H9 (cell line): Measurements from ENCODE around the gene SQOR. TPM values are rescaled to one million over a fixed set of nuclear protein-coding genes. Genes with fewer than 3 reads are reported as not detected.

ENCODE experiments used
- DNase-seq: peaks from one replicate; pipeline ENCODE4 v3.0.0-alpha.2; 2017
- H2AFZ ChIP-seq: one replicate; pipeline ENCODE4 v1.6.1; 2013; ENCODE audit warnings: mild to moderate bottlenecking, low read length, control low read depth, moderate library complexity
- H2AK5ac ChIP-seq: 2 replicates; pipeline ENCODE4 v1.6.1; 2013; ENCODE audit warnings: low read length, control low read depth, mixed read lengths; ENCODE audit not compliant: insufficient read length
- H2BK120ac ChIP-seq: one replicate; pipeline ENCODE4 v1.6.1; 2013; ENCODE audit warnings: low read depth, mild to moderate bottlenecking, low read length, control low read depth, inconsistent platforms; ENCODE audit not compliant: poor library complexity, severe bottlenecking
- H2BK12ac ChIP-seq: 2 replicates; pipeline ENCODE4 v1.6.1; 2013; ENCODE audit warnings: low read length, control low read depth, mixed read lengths, low read depth; ENCODE audit not compliant: insufficient read length
- H2BK15ac ChIP-seq: 2 replicates; pipeline ENCODE4 v1.6.1; 2013; ENCODE audit warnings: low read depth, low read length, control low read depth
- H2BK20ac ChIP-seq: one replicate; pipeline ENCODE4 v1.6.1; 2013; ENCODE audit warnings: low read depth, mild to moderate bottlenecking, low read length, control low read depth, inconsistent platforms; ENCODE audit not compliant: poor library complexity, severe bottlenecking
- H2BK5ac ChIP-seq: 2 replicates; pipeline ENCODE4 v1.6.1; 2013; ENCODE audit warnings: low read length, control low read depth, mixed read lengths; ENCODE audit not compliant: insufficient read length
- H3K14ac ChIP-seq: 2 replicates; pipeline ENCODE4 v1.6.1; 2013; ENCODE audit warnings: low read length, control low read depth; ENCODE audit not compliant: insufficient read depth
- H3K18ac ChIP-seq: 2 replicates; pipeline ENCODE4 v1.6.1; 2013; ENCODE audit warnings: low read depth, mild to moderate bottlenecking, mixed read lengths, low read length, control low read depth; ENCODE audit not compliant: insufficient read length
- H3K23ac ChIP-seq: 2 replicates; pipeline ENCODE4 v1.6.1; 2013; ENCODE audit warnings: low read length, control low read depth, mixed read lengths, low read depth; ENCODE audit not compliant: insufficient read length
- H3K23me2 ChIP-seq: 2 replicates; pipeline ENCODE4 v1.6.1; 2013; ENCODE audit warnings: low read depth, mild to moderate bottlenecking, mixed read lengths, low read length, control low read depth; ENCODE audit not compliant: insufficient read length, poor library complexity, severe bottlenecking
- H3K27ac ChIP-seq: 2 replicates; pipeline ENCODE4 v1.5.1; 2013; ENCODE audit warnings: low read length, control low read depth, mixed read lengths, low read depth; ENCODE audit not compliant: insufficient read length
- H3K27me3 ChIP-seq: 2 replicates; pipeline ENCODE4 v1.6.1; 2013; ENCODE audit warnings: low read length, control low read depth, inconsistent platforms; ENCODE audit not compliant: insufficient read depth
- H3K4ac ChIP-seq: 2 replicates; pipeline ENCODE4 v1.6.1; 2013; ENCODE audit warnings: low read depth, mild to moderate bottlenecking, control low read depth, inconsistent platforms, low read length, moderate library complexity
- H3K4me1 ChIP-seq: 2 replicates; pipeline ENCODE4 v1.6.1; 2013; ENCODE audit warnings: low read length, control low read depth, inconsistent platforms; ENCODE audit not compliant: insufficient read depth
- H3K4me2 ChIP-seq: 2 replicates; pipeline ENCODE4 v1.6.1; 2013; ENCODE audit warnings: low read length, control low read depth, mixed read lengths; ENCODE audit not compliant: insufficient read length, insufficient read depth
- H3K56ac ChIP-seq: 2 replicates; pipeline ENCODE4 v1.6.1; 2013; ENCODE audit warnings: low read depth, mild to moderate bottlenecking, mixed read lengths, low read length, control low read depth; ENCODE audit not compliant: insufficient read length
- H3K79me1 ChIP-seq: 2 replicates; pipeline ENCODE4 v1.6.1; 2013; ENCODE audit warnings: low read depth, mild to moderate bottlenecking, moderate library complexity, low read length, control low read depth, inconsistent platforms; ENCODE audit not compliant: insufficient read depth, poor library complexity, severe bottlenecking
- H3K79me2 ChIP-seq: 2 replicates; pipeline ENCODE4 v1.6.1; 2013; ENCODE audit warnings: low read length, control low read depth, inconsistent platforms; ENCODE audit not compliant: insufficient read depth
- H3K9ac ChIP-seq: 2 replicates; pipeline ENCODE4 v1.6.1; 2013; ENCODE audit warnings: low read length, control low read depth, mixed read lengths; ENCODE audit not compliant: insufficient read length; ENCODE audit errors: extremely low read depth
- H3K9me3 ChIP-seq: one replicate; pipeline ENCODE4 v1.6.1; 2013; ENCODE audit warnings: low read depth, low read length, inconsistent platforms; ENCODE audit not compliant: control insufficient read depth
- H3T11ph ChIP-seq: one replicate; pipeline ENCODE4 v1.6.1; 2013; ENCODE audit warnings: mild to moderate bottlenecking, low read length, control low read depth, inconsistent platforms
- H4K20me1 ChIP-seq: one replicate; pipeline ENCODE4 v1.6.1; 2013; ENCODE audit not compliant: control insufficient read depth, insufficient read length, insufficient read depth
- H4K5ac ChIP-seq: 2 replicates; pipeline ENCODE4 v1.6.1; 2013; ENCODE audit warnings: low read depth, mild to moderate bottlenecking, mixed read lengths, low read length, control low read depth; ENCODE audit not compliant: insufficient read length
- H4K8ac ChIP-seq: replicated peaks from 2 replicates; pipeline ENCODE4 v1.6.1; 2013; ENCODE audit warnings: low read length, control low read depth, mixed read lengths, low read depth; ENCODE audit not compliant: insufficient read length
- H4K91ac ChIP-seq: 2 replicates; pipeline ENCODE4 v1.6.1; 2013; ENCODE audit warnings: low read depth, mild to moderate bottlenecking, moderate library complexity, mixed read lengths, low read length, control low read depth; ENCODE audit not compliant: insufficient read length
- H3K27ac Mint-ChIP-seq, 3 experiments: 2 replicates in 2 of 3; 3 replicates in 1 of 3; pipeline ENCODE4 v1.8.0; 2020 to 2021; ENCODE audit warnings: mixed read lengths in 3 of 3, mild to moderate bottlenecking in 1 of 3, moderate library complexity in 1 of 3
- H3K27me3 Mint-ChIP-seq: 2 replicates; pipeline ENCODE4 v1.8.0; 2021; ENCODE audit warnings: low read depth, mild to moderate bottlenecking, moderate library complexity, mixed read lengths
- H3K36me3 Mint-ChIP-seq, 3 experiments: 2 replicates in 2 of 3; 3 replicates in 1 of 3; pipeline ENCODE4 v1.8.0; 2020 to 2021; ENCODE audit warnings: low read depth in 3 of 3, mixed read lengths in 3 of 3; ENCODE audit not compliant: insufficient read depth in 1 of 3
- H3K4me1 Mint-ChIP-seq, 2 experiments: 2 replicates each; pipeline ENCODE4 v1.8.0; 2020; ENCODE audit warnings: mixed read lengths in 2 of 2
- H3K4me3 Mint-ChIP-seq, 2 experiments: 2 replicates in 1 of 2; 3 replicates in 1 of 2; pipeline ENCODE4 v1.8.0; 2020 to 2021; ENCODE audit warnings: mild to moderate bottlenecking in 2 of 2, mixed read lengths in 2 of 2, moderate library complexity in 1 of 2
- H3K9me3 Mint-ChIP-seq, 2 experiments: 2 replicates in 1 of 2; 3 replicates in 1 of 2; pipeline ENCODE4 v1.8.0; 2020; ENCODE audit warnings: mild to moderate bottlenecking in 2 of 2, mixed read lengths in 2 of 2, moderate library complexity in 1 of 2
- WGBS: extraction: QIAGEN DNeasy Blood & Tissue Kit; methylation state at CpG from one replicate; pipeline ENCODE4 v1.1.7; 2013; ENCODE audit warnings: missing lambda C conversion rate, low lambda C conversion rate, mixed read lengths; ENCODE audit not compliant: insufficient read length; ENCODE audit errors: extremely low coverage; 5-methylcytosine and 5-hydroxymethylcytosine counted together
- total RNA-seq: library from RNA; stranded (reverse); gene quantifications from 2 replicates; pipeline ENCODE4 v1.2.1, GENCODE V29; 2021
- TF ChIP-seq, protein P1 (sequence below): fragments of 200-600 bp; sonication (generic); conservative IDR thresholded peaks from 3 replicates; pipeline ENCODE4 v1.8.0; 2021; ENCODE audit warnings: antibody characterized with exemption, mild to moderate bottlenecking

The SQOR gene
- total RNA-seq, 1 experiment from 2014 or later = 0.17 TPM

- H3K4me1 Mint-ChIP-seq = peaks cover 0 to 4% of the 10 kb centered on the region in 2 experiments; a peak in 1 of 4 replicates
- no peak overlapping the region for H3K4me3 Mint-ChIP-seq
- no peak overlapping the region for H3K4ac ChIP-seq
- H3K23me2 ChIP-seq = no peaks in the 10 kb centered on the region
- H3K56ac ChIP-seq = no peak overlapping the region
- no peaks in the 10 kb centered on the region for H3K36me3 Mint-ChIP-seq
- H4K20me1 ChIP-seq = no peaks in the 10 kb centered on the region
- no peak overlapping the region for H3K27ac Mint-ChIP-seq
- H3T11ph ChIP-seq = no peak overlapping the region
- no peak overlapping the region for H3K4me2 ChIP-seq
- H3K18ac ChIP-seq = no peak overlapping the region
- no peak overlapping the region for H2BK120ac ChIP-seq
- no peaks in the 10 kb centered on the region for H3K79me1 ChIP-seq
- H3K27me3 Mint-ChIP-seq = peaks cover under 1% of the 10 kb centered on the region
- WGBS = no CpG with 5 or more reads among the region's 6 CpGs
- H2BK15ac ChIP-seq = no peak overlapping the region
- H2BK20ac ChIP-seq = no peak overlapping the region
- no peak for DNase-seq
- H2BK12ac ChIP-seq = no peak overlapping the region
- H3K14ac ChIP-seq = no peak overlapping the region
- H3K9ac ChIP-seq = no peak overlapping the region
- H2BK5ac ChIP-seq = no peak overlapping the region
- no peak overlapping the region for H2AFZ ChIP-seq
- no peak overlapping the region for H3K23ac ChIP-seq
- no peak overlapping the region for H2AK5ac ChIP-seq
- H3K4me1 ChIP-seq = no peaks in the 10 kb centered on the region
- no peak overlapping the region for H4K5ac ChIP-seq
- no peak overlapping the region for H4K8ac ChIP-seq
- H3K9me3 Mint-ChIP-seq = peaks cover 0 to 3% of the 10 kb centered on the region in 2 experiments; a peak in 1 of 5 replicates
- no peak overlapping the region for H4K91ac ChIP-seq
- no peaks in the 10 kb centered on the region for H3K27me3 ChIP-seq
- TF ChIP-seq, protein P1, sequence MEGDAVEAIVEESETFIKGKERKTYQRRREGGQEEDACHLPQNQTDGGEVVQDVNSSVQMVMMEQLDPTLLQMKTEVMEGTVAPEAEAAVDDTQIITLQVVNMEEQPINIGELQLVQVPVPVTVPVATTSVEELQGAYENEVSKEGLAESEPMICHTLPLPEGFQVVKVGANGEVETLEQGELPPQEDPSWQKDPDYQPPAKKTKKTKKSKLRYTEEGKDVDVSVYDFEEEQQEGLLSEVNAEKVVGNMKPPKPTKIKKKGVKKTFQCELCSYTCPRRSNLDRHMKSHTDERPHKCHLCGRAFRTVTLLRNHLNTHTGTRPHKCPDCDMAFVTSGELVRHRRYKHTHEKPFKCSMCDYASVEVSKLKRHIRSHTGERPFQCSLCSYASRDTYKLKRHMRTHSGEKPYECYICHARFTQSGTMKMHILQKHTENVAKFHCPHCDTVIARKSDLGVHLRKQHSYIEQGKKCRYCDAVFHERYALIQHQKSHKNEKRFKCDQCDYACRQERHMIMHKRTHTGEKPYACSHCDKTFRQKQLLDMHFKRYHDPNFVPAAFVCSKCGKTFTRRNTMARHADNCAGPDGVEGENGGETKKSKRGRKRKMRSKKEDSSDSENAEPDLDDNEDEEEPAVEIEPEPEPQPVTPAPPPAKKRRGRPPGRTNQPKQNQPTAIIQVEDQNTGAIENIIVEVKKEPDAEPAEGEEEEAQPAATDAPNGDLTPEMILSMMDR = no peak
- H3K27ac ChIP-seq = no peak overlapping the region
- no peaks in the 10 kb centered on the region for H3K79me2 ChIP-seq
- H3K9me3 ChIP-seq = no peaks in the 10 kb centered on the region
Measured at GRCh38 chr15:45647828-45648227, 13.0 kb downstream of the SQOR start.
